HG02678 (cell line): ENCODE measurements around the gene EXOSC10.
"Not testable (repeated sequence)": the region's sequence is repeated elsewhere in the genome, so short reads cannot be mapped to it uniquely, and the experiment has no call there.

Experiments used
- ATAC-seq: cut with Tn5 transposase; IDR thresholded peaks from one replicate; pipeline ENCODE4 v1.9.1; 2021; ENCODE audit warnings: mild to moderate bottlenecking, moderate library complexity; ENCODE audit not compliant: unreplicated experiment

EXOSC10 gene

DNA sequence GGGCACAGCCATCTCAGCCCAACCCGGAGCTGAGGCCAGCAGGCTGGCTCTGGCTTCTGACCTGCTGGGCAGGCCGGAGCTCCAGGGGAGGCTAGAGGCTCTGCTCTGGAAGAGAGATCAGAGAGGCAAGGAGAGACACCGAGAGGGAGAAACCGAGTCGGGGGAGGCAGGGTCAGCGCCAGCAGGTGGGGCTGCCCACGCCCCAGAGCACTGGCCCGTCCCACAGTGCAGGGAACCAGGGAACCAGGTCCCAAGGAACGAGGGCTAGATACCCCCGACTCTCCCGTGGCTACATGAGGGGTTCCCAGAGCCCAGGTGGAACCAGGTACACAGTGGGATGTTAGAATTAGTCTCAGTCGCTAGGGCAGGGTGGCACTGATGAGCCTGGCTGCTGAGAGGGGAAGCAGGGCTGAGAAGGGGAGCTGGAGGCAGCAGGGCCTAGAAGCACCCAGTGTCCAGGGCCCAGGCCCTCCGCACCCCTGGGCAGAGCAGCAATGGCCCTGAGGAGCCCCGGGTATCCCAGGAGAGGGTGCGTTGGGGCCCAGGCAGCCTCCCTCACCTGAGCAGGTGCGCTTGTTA, 54.7 kb downstream of the EXOSC10 start:
- ATAC-seq, result no peak

GRCh38 chr1:11044086-11044848, 55.4 kb downstream of the EXOSC10 start:
- no peak for ATAC-seq

- ATAC-seq, result no peak
These were observed 56.4 kb downstream of the EXOSC10 start for GRCh38 chr1:11042995-11043874.

GRCh38 chr1:11042065-11042464, 57.6 kb downstream of the EXOSC10 start:
- ATAC-seq, result no peak

DNA sequence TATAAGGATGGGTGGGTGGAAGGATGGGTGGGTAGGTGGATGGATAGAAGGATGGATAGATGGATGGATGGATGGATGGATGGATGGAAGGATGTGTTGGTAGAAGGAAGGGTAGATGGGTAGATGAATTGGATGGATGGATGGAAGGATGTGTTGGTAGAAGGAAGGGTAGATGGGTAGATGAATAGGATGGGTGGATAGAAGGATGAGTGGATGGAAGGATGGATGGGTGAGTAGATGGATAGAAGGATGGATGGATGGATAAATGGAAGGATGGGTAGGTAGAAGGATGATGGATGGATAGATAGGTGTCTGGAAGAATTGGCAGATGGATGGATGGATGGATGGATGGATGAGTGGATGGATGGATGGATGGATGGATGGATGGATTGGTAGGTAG, 58.6 kb downstream of the EXOSC10 start:
- ATAC-seq, result no peak

- ATAC-seq, result not testable (repeated sequence)
These were observed 59.6 kb downstream of the EXOSC10 start for GRCh38 chr1:11040105-11040429.

- ATAC-seq, result no peak
These were observed 60.1 kb downstream of the EXOSC10 start for GRCh38 chr1:11039351-11040104.

DNA sequence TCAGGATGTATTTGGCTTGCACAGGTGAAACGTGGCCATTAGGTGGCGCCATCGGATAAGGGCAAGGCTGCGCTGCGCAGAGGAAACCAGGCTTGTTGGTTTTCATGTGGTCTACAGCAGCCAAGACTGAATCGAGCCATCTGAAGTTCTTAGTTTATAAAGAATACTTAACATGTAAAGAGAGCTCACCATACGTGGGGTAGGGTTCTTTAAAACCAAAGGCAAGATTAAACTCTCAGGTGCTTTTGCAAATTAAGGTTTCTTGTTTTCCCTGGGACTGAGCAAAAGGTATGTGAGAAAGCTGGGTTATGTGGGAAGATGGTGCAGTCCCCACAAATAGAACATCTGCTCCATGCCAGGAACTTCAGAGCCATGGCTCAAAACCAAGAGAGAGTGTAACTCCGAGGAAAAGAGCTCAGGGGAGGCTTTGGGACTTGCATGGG, 61.9 kb downstream of the EXOSC10 start:
- ATAC-seq, result peak; percentile 65

DNA sequence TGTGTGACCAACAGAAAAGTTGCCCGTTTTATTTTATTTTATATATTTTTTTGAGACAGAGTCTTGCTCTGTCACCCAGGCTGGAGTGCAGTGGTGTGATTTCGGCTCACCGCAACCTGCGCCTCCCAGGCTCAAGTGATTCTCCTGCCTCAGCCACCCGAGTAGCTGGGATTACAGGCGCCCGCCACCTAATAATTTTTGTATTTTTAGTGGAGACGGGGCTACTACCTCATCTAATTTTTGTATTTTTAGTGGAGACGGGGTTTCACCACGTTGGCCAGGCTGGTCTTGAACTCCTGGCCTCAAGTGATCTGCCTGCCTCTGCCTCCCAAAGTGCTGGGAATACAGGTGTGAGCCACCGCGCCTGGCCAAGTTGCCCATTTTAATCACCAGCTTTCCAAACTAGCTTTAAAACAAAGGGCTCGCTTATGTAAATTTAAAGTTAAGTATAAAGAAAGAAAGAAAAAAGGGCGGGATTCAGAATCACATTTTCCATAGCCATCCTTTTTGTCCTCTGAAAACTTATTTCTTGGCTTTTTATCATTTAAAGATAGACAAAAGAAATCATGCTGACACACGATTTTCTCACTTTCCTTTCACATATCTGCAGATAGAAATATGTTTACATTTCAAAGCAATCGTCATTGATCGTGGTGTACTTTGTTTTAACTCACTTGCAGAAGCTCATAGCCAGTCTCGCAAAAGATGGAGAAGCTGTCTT, 62.5 kb downstream of the EXOSC10 start:
- not testable (repeated sequence) for ATAC-seq

DNA sequence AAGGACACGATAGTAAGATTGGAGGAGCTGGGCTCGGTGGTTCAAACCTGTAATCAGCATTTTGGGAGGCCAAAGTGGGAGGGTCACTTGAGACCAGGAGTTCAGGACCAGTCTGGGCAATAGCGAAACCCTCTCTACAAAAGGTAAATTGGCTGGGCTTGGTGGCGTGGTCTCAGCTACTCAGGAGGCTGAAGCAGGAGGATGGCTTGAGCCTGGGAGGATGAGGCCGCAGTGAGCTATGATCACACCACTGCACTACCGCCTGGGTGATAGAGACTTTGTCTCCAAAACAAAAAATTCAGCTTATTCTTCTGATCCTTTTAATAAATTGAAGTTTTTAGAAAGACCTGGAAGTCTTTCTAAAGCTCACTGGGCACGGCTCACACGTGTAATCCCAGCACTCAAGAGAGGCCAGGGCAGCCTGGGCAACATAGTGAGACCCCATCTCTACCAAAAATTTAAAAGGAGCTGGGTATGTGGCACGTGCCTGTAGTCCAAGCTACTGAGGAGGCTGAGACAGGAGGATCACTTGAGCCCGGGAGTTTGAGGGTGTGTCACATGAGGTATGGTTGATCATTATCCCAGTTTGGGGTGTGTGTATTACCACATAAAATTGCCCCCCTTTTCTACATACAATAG, 67.9 kb downstream of the EXOSC10 start:
- no peak for ATAC-seq

GRCh38 chr1:11030865-11031264, 68.8 kb downstream of the EXOSC10 start:
- ATAC-seq, result no peak

GRCh38 chr1:11028018-11028417, 71.7 kb downstream of the EXOSC10 start:
- no peak for ATAC-seq

DNA sequence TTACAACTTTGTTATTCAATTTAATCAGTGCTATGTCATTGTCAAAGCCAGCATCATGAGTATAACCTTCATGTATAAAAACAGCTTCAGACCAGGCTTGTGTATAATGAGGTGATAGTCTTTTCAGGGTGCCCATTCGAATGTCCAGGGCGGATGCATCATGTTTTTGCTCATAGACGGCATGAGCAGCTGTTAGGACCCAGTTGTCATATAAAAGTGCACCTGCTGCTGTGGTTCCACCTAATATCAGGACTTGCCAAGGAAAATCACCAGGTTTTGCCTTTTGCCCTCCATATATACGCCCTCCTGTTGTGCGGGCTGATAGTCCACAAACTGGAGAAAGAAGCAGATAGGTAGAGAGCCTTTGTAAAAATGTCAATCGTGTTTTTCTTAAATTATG, 72.4 kb downstream of the EXOSC10 start:
- ATAC-seq, result no peak

- ATAC-seq, result no peak
These were observed 72.8 kb downstream of the EXOSC10 start for GRCh38 chr1:11026903-11027302.

DNA sequence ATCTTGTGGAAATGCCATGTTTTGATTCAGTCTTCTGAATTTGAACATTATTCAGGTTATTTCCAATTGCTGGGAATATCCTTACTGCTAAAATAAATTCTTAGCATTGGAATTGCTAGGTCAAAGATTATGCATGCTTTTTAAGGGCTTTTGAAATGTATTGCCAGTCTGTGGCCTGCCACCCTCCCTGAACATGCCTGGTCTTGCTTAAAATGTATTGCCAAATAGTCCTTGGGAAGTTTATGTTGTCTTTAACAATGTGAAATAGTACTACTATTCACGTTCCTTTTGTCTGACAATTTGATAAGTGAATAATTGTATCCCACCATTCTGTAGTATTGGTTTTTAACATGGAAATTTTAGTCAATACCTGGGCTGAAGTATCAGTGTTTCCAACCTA, 73.6 kb downstream of the EXOSC10 start:
- ATAC-seq, result no peak

- no peak for ATAC-seq
These were observed 74.1 kb downstream of the EXOSC10 start for GRCh38 chr1:11025618-11026017.

- no peak for ATAC-seq
These were observed 74.8 kb downstream of the EXOSC10 start for GRCh38 chr1:11024874-11025203.

DNA sequence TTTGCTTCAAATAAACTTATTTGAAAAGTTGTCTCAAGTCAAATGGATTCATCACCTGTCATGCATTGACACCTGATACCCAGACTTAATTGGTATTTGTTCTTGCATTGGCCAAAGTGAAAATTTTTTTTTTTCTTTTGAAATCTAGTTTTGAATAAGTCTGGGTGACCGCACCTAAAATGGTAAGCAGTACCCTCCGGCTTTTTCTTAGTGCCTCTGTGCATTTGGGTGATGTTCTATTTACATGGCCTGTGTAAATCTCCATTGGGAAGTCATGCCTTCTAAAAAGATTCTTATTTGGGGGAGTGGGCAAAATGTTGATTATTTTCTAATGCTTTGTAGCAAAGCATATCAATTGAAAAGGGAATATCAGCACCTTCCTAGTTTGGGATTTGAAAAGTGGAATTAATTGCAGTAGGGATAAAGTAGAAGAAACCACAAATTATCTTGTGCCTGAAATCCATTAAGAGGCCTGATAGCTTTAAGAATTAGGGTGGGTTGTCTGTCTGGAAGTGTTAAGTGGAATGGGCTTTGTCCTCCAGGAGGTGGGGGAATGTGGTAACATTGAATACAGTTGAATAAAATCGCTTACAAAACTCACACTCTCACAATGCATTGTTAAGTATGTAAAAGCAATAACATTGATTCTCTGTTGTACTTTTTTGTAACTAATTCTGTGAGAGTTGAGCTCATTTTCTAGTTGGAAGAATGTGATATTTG, 75.4 kb downstream of the EXOSC10 start:
- ATAC-seq, result no peak

- ATAC-seq, result no peak
These were observed 76.5 kb downstream of the EXOSC10 start for GRCh38 chr1:11023201-11023600.
